SU-DHL-6 (cell line): ENCODE data around the gene GPX2.

Experiments
- H2AFZ ChIP-seq: fragments of 200-600 bp; sonication (generic); 2 replicates; pipeline ENCODE4 v1.6.1; 2014; ENCODE audit warnings: low read depth, mild to moderate bottlenecking, moderate library complexity, mixed read lengths, antibody characterized with exemption, low read length; ENCODE audit not compliant: severe bottlenecking
- H3F3A ChIP-seq: fragments of 200-600 bp; shearing (Covaris generic); 2 replicates; pipeline ENCODE4 v1.6.0; 2016; ENCODE audit warnings: antibody characterized with exemption, mild to moderate bottlenecking; ENCODE audit not compliant: insufficient read depth
- H3K27ac ChIP-seq: fragments of 200-600 bp; sonication (generic); 2 replicates; pipeline ENCODE4 v1.5.1; 2016; ENCODE audit warnings: low read depth, mild to moderate bottlenecking, low read length, moderate library complexity, mixed read lengths
- H3K27me3 ChIP-seq: fragments of 200-600 bp; sonication (generic), shearing (Covaris generic); 2 replicates; pipeline ENCODE4 v1.6.0; 2014; ENCODE audit warnings: mild to moderate bottlenecking, low read length
- H3K36me3 ChIP-seq: fragments of 200-600 bp; sonication (generic); 2 replicates; pipeline ENCODE4 v1.6.1; 2014; ENCODE audit warnings: mild to moderate bottlenecking, low read length, mixed read lengths
- H3K4me2 ChIP-seq: fragments of 300-600, 200-600 bp; shearing (Covaris generic), sonication (generic); 2 replicates; pipeline ENCODE4 v1.6.0; 2014; ENCODE audit warnings: low read length, low read depth, mild to moderate bottlenecking; ENCODE audit not compliant: poor library complexity, severe bottlenecking
- H3K4me3 ChIP-seq: fragments of 200-600 bp; sonication (generic); 2 replicates; pipeline ENCODE4 v1.5.1; 2014; ENCODE audit warnings: antibody characterized with exemption, low read length, mild to moderate bottlenecking, mixed read lengths; ENCODE audit not compliant: insufficient read depth, poor library complexity, severe bottlenecking
- H3K79me2 ChIP-seq: fragments of 200-600 bp; sonication (generic); 2 replicates; pipeline ENCODE4 v1.6.1; 2014; ENCODE audit warnings: mild to moderate bottlenecking, low read length, moderate library complexity; ENCODE audit not compliant: insufficient read depth
- H3K9ac ChIP-seq: fragments of 200-600 bp; sonication (generic); 2 replicates; pipeline ENCODE4 v1.7.0; 2014; ENCODE audit warnings: mild to moderate bottlenecking, low read length
- H3K9me2 ChIP-seq: fragments of 200-600 bp; sonication (generic); replicated peaks from 2 replicates; pipeline ENCODE4 v1.6.1; 2014; ENCODE audit warnings: low read length; ENCODE audit not compliant: insufficient read depth
- H3K9me3 ChIP-seq: fragments of 200-600 bp; sonication (generic); 2 replicates; pipeline ENCODE4 v1.6.1; 2014; ENCODE audit warnings: low read length, mixed read lengths; ENCODE audit not compliant: insufficient read depth
- H4K20me1 ChIP-seq: fragments of 200-600 bp; sonication (generic); 2 replicates; pipeline ENCODE4 v1.6.1; 2014; ENCODE audit warnings: low read depth, mild to moderate bottlenecking, antibody characterized with exemption, low read length, moderate library complexity, mixed read lengths
- EZH2phosphoT487 ChIP-seq: fragments of 200-600 bp; sonication (generic), shearing (Covaris generic); conservative IDR thresholded peaks from 2 replicates; pipeline ENCODE4 v1.6.1; 2018; ENCODE audit warnings: mild to moderate bottlenecking, antibody characterized with exemption, low read length, moderate library complexity, mixed read lengths
- TF ChIP-seq, protein P1 (sequence below): fragments of 200-600 bp; sonication (generic); IDR thresholded peaks from one replicate; pipeline ENCODE4 v1.5.1; 2017; ENCODE audit warnings: antibody characterized with exemption, mild to moderate bottlenecking, low read length, moderate library complexity; ENCODE audit not compliant: insufficient read depth, poor library complexity, severe bottlenecking

Gene GPX2

DNA sequence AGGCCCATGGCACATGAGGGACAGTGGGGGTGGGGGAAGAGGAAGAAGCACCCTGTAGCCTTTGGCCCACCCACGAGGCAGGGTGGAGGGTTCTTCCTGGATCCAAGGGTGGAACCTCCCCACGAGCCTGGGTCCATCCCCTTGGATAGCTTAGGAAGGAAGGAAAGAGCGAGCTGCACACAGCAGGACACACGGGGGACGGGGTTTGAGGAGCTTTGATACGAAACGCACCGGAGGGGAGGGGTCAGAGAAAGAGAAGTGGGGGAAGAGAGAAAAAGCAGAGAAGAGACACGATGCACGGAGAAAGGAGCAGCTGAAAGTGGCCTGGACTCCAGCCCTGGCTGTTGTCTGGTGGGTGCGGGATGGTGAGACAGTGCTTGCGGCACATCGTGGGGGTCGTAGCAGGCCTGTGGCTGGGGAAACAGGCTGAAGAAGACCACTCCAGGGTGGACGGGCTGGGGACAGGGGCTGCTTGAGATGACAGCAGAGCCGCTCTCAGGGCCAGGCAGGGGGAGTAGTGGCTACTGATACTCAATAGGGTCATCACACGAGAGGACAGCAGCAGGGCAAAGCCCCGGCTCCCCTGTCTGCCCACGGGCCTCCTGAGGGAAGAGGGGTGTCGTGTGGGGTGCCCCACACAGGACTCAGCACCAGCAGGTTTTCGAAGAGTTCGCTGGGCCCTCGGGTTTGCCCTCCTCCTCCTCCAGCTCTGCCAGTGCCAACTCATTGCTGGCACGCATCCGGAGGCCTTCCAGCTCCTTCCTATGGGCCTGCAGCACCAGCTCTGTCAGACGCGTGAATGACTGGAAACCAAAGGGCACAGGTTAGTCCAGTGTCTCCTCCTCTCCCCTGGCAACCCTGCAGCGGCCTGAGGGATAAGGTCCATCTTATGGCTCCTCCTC is 5.4 kb upstream of the GPX2 start:
- Histone ChIP-seq H3K9me3 (no peaks in the 10 kb centered on the region), H2AFZ (no peak overlapping the region), H3K4me3 (no peak overlapping the region), H3K36me3 (no peaks in the 10 kb centered on the region), H3K4me2 (no peak overlapping the region), H3K9ac (no peak overlapping the region), H3K27me3 (no peaks in the 10 kb centered on the region), H4K20me1 (no peaks in the 10 kb centered on the region), H3F3A (no peaks in the 10 kb centered on the region), H3K79me2 (no peaks in the 10 kb centered on the region), H3K27ac (no peak overlapping the region), H3K9me2 (no peaks in the 10 kb centered on the region)
- no peak for TF ChIP-seq EZH2phosphoT487
- TF ChIP-seq, protein P1, sequence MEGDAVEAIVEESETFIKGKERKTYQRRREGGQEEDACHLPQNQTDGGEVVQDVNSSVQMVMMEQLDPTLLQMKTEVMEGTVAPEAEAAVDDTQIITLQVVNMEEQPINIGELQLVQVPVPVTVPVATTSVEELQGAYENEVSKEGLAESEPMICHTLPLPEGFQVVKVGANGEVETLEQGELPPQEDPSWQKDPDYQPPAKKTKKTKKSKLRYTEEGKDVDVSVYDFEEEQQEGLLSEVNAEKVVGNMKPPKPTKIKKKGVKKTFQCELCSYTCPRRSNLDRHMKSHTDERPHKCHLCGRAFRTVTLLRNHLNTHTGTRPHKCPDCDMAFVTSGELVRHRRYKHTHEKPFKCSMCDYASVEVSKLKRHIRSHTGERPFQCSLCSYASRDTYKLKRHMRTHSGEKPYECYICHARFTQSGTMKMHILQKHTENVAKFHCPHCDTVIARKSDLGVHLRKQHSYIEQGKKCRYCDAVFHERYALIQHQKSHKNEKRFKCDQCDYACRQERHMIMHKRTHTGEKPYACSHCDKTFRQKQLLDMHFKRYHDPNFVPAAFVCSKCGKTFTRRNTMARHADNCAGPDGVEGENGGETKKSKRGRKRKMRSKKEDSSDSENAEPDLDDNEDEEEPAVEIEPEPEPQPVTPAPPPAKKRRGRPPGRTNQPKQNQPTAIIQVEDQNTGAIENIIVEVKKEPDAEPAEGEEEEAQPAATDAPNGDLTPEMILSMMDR, result no peak

DNA sequence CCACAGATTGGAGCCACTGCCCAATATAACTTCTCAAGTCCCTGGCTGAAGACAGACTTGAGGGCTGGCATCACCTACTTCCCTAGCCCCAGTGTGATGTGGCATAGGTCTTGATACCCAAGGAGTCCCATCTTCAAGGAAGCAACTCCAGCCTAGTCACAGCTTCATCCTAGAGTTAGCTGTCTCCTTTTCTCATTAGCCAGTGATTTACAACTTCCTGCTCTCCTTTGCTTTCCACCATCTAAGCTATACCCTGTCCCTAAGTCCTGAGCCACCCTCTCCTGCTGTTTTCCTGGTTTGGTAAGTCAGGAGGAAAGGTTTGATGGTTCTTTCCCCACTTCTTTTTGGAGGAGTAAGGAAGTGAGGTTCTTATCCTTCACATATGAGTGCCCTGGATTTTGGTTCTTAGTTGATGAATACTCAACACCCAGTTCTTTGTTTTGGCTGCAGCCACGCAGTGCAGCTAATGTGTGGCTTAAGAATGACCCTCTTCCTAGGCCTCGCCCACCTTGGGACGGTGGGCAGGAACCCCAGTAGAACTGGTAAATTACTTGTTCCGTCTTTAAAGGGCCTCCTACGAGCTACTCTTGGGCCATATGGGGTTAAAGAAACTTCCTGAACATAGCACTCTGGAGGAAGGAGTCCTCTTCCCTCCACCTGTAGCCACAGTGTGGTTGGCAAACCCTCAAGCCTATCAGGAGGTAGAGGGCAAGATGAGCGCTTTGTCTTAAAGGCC is 3.9 kb upstream of the GPX2 start:
- Histone ChIP-seq H3K27ac (no peak overlapping the region), H3K4me3 (no peak overlapping the region), H3F3A (no peaks in the 10 kb centered on the region), H3K79me2 (no peaks in the 10 kb centered on the region), H4K20me1 (no peaks in the 10 kb centered on the region), H3K9ac (no peak overlapping the region), H2AFZ (no peak overlapping the region), H3K9me2 (no peaks in the 10 kb centered on the region), H3K4me2 (no peak overlapping the region), H3K9me3 (no peaks in the 10 kb centered on the region), H3K27me3 (no peaks in the 10 kb centered on the region), H3K36me3 (no peaks in the 10 kb centered on the region)
- no peak for TF ChIP-seq EZH2phosphoT487
- TF ChIP-seq, protein P1, result no peak

DNA sequence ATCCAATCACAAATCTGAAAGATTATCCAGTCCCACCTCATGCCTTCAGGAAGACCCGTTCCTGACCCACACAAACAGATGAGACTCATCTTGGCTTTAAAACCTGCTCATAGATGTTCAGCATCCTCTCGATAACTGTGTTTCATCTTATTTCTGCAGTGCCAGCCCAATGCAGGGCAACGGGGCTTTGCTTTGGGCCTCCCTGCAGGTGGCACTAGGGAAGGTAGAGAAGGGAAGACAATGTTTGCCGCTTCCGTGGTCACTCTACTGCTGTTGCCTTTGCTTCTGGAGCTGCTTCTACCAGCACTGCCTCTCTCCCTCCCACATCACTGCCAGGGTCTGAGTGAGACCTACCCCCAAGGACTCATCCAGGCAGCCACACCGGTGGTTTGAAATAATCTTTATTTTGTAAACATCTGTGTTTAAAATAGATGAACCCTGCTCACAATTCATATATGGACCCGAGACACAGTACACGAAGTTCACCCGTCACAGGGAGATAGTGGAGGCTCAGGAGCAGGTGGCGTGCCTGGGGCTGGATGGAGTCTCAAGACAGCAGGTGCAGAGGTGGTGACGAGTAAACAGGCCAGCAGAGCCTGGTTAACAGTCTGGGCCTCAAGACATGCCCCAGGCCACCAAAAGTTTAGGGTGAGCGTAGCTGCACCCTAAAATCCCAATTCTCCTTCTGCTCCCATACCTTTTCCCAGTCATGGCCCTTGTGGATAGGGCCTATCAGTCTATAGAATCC is 3.1 kb upstream of the GPX2 start:
- no peaks in the 10 kb centered on the region for H3K27me3 ChIP-seq
- H3K27ac ChIP-seq, result no peak overlapping the region
- no peak overlapping the region for H3K4me3 ChIP-seq
- no peak overlapping the region for H3K9ac ChIP-seq
- TF ChIP-seq, protein P1, result no peak
- no peak for TF ChIP-seq EZH2phosphoT487
- no peaks in the 10 kb centered on the region for H3K9me2 ChIP-seq
- no peaks in the 10 kb centered on the region for H3K79me2 ChIP-seq
- no peaks in the 10 kb centered on the region for H3K36me3 ChIP-seq
- H3F3A ChIP-seq, result no peaks in the 10 kb centered on the region
- H2AFZ ChIP-seq, result no peak overlapping the region
- H3K4me2 ChIP-seq, result no peak overlapping the region
- H4K20me1 ChIP-seq, result no peaks in the 10 kb centered on the region
- no peaks in the 10 kb centered on the region for H3K9me3 ChIP-seq
